GM13977 (cell line): ENCODE results near the gene MXD3.

Experiments
- DNase-seq: peaks from one replicate; pipeline ENCODE4 v3.0.0; 2012; ENCODE audit warnings: low spot score
- in situ Hi-C: fragments of 300-500 bp; cut with MboI; formaldehyde crosslinking; loops from one replicate; pipeline ENCODE4 v1.12.0; 2022; ENCODE audit warnings: low sequenced_read_pairs, low pct_unique_long_range_greater_than_20kb, mixed read lengths, inconsistent platforms; ENCODE audit not compliant: unreplicated experiment
- TF ChIP-seq, protein P1 (sequence below): IDR thresholded peaks from 2 replicates; pipeline ENCODE4 v1.5.1; 2012; ENCODE audit warnings: mild to moderate bottlenecking, control low read depth; ENCODE audit not compliant: insufficient read depth; ENCODE audit errors: extremely low read depth, missing control alignments

MXD3 gene

DNA sequence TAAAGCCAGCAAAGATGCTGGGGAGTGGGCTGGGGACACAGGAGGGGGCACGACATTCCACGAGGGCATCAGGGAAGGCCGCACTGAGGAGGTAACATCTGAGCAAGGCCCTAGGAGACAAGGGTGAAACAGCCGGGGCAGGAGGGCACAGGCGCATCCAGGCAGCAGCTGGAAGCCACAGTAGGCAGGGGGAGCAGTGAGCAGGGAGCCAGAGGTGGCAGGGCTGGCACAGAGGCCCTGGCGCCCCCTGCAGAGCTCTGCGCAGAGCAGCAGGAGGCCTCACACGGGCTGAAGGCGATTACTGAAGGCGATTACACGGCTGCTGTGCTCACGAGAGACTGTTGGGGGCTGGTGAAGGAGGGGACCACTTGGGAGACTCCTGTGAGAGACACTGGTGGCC lies 24.4 kb upstream of the MXD3 start:
- in situ Hi-C loops, result no loop called here
- no peak for DNase-seq
- TF ChIP-seq, protein P1, sequence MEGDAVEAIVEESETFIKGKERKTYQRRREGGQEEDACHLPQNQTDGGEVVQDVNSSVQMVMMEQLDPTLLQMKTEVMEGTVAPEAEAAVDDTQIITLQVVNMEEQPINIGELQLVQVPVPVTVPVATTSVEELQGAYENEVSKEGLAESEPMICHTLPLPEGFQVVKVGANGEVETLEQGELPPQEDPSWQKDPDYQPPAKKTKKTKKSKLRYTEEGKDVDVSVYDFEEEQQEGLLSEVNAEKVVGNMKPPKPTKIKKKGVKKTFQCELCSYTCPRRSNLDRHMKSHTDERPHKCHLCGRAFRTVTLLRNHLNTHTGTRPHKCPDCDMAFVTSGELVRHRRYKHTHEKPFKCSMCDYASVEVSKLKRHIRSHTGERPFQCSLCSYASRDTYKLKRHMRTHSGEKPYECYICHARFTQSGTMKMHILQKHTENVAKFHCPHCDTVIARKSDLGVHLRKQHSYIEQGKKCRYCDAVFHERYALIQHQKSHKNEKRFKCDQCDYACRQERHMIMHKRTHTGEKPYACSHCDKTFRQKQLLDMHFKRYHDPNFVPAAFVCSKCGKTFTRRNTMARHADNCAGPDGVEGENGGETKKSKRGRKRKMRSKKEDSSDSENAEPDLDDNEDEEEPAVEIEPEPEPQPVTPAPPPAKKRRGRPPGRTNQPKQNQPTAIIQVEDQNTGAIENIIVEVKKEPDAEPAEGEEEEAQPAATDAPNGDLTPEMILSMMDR, result peak; percentile 41

GRCh38 chr5:177335701-177336065 lies 24.0 kb upstream of the MXD3 start:
- no peak for DNase-seq
- TF ChIP-seq, protein P1, result no peak
- in situ Hi-C loops, result no loop called here

- in situ Hi-C loops, result no loop called here
- TF ChIP-seq, protein P1, result no peak
- no peak for DNase-seq
These were observed 23.3 kb upstream of the MXD3 start for GRCh38 chr5:177334781-177335700.

GRCh38 chr5:177334155-177334551 lies 22.5 kb upstream of the MXD3 start:
- no peak for DNase-seq
- in situ Hi-C loops, result no loop called here
- TF ChIP-seq, protein P1, result no peak

DNA sequence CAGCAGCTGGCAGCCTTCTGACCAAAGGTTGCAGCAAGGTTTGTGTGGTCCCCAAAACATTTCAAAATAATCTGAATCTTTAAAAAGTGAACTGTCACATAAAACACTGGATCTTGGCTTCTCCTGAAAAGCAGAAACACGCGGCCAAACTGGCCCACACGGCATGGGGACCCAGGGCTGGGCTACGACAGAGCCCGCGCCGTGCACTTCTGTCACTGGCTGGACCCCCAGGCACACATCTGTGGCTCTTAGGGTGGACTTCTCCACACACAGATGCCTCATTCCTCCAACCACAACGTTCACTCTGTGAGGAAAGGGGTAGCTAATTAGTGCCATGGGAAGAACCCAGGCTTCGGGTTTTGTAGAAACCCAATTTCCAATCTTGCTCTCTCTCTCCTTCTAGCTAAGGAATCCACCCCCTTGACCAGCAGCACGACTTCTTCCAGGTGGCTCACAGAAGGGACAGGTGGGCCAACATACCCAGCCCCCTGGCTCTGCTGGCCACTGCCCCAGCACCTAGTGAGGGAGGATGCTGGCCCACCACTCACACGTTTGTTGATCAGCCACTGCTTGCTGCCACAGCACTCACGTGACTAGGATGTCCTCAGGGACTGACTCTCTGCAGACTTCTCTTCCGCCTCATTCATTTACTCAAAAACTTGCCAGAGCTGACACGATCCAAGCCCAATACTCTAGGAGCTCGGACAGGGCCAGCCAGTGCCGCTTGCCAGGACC lies 21.9 kb upstream of the MXD3 start:
- TF ChIP-seq, protein P1, result no peak
- in situ Hi-C loops, result no loop called here

GRCh38 chr5:177332896-177333260 lies 21.2 kb upstream of the MXD3 start:
- no peak for DNase-seq
- in situ Hi-C loops, result no loop called here
- TF ChIP-seq, protein P1, result no peak

More for the DNA sequence above, 21.9 kb upstream of the MXD3 start:
- no peak for DNase-seq
